Inflammatory macrophage (primary cell): ENCODE results near the gene LILRA5.
"Not testable (repeated sequence)": the region's sequence is repeated elsewhere in the genome, so short reads cannot be mapped to it uniquely, and the experiment has no call there.

Experiments
- DNase-seq, 2 donors: peaks; one replicate each; pipeline ENCODE4 v3.0.0-alpha.2; 2020 to 2022

Gene LILRA5

GRCh38 chr19:54333586-54334298 is 20.8 kb upstream of the LILRA5 start:
- no peak for DNase-seq

- no peak for DNase-seq
Observed at GRCh38 chr19:54332149-54332548, 19.2 kb upstream of the LILRA5 start.

GRCh38 chr19:54331626-54332025 is 18.7 kb upstream of the LILRA5 start:
- DNase-seq, result no peak

- no peak for DNase-seq
Observed at GRCh38 chr19:54329476-54330165, 16.7 kb upstream of the LILRA5 start.

- DNase-seq, result not testable (repeated sequence)
Observed at GRCh38 chr19:54328781-54329180, 15.8 kb upstream of the LILRA5 start.

GRCh38 chr19:54325631-54326030 is 12.7 kb upstream of the LILRA5 start:
- peak; percentile 20 to 38 for DNase-seq

- peak; percentile 76 to 82 for DNase-seq
Observed at GRCh38 chr19:54325194-54325621, 12.2 kb upstream of the LILRA5 start.

- DNase-seq, result no peak
Observed at GRCh38 chr19:54324071-54324470, 11.1 kb upstream of the LILRA5 start.

- DNase-seq, result not testable (repeated sequence)
Observed at GRCh38 chr19:54322934-54323333, 10.0 kb upstream of the LILRA5 start.

GRCh38 chr19:54322295-54322694 is 9.3 kb upstream of the LILRA5 start:
- DNase-seq, result not testable (repeated sequence)

- DNase-seq, result peak; percentile 20 to 56
Observed at GRCh38 chr19:54319892-54320670, 7.1 kb upstream of the LILRA5 start.

- peak; percentile 72 to 86 for DNase-seq
Observed at GRCh38 chr19:54319049-54319448, 6.1 kb upstream of the LILRA5 start.

GRCh38 chr19:54317965-54318240 is 4.9 kb upstream of the LILRA5 start:
- no peak for DNase-seq

- peak; percentile 75 to 83 for DNase-seq
Observed at GRCh38 chr19:54317108-54317964, 4.4 kb upstream of the LILRA5 start.

- peak; percentile 93 to 94 for DNase-seq
Observed at GRCh38 chr19:54316746-54317107, 3.8 kb upstream of the LILRA5 start.

GRCh38 chr19:54315956-54316355 is 3.0 kb upstream of the LILRA5 start:
- DNase-seq, result no peak

- DNase-seq, result no peak
Observed at GRCh38 chr19:54312011-54312410, 955 bp downstream of the LILRA5 start.

GRCh38 chr19:54311486-54311885 is 1.5 kb downstream of the LILRA5 start:
- DNase-seq, result no peak

GRCh38 chr19:54310543-54310942 is 2.4 kb downstream of the LILRA5 start:
- no peak for DNase-seq

GRCh38 chr19:54309811-54310210 is 3.2 kb downstream of the LILRA5 start:
- no peak for DNase-seq

GRCh38 chr19:54307389-54308020 is 5.5 kb downstream of the LILRA5 start:
- DNase-seq, result peak; percentile 12 to 44

- DNase-seq, result no peak
Observed at GRCh38 chr19:54305141-54305540, 7.8 kb downstream of the LILRA5 start.
